Activated T-cell treated with anti-CD3 and anti-CD28 coated beads, Interleukin-2, amount 50 U/mL, for 72 hours (primary cell): Measurements from ENCODE around the gene MEGF11. TPM values are rescaled to one million over a fixed set of nuclear protein-coding genes. Genes with fewer than 3 reads are reported as not detected.
"Not testable (repeated sequence)": the region's sequence is repeated elsewhere in the genome, so short reads cannot be mapped to it uniquely, and the experiment has no call there.

Experiments used
- ATAC-seq, 2 donors: fragments of 150-1000 bp; cut with Tn5 transposase; replicated peaks in 1 of 2; 2 replicates each; pipeline ENCODE4 v1.10.0; 2021; ENCODE audit warnings: moderate library complexity in 2 of 2, mild to moderate bottlenecking in 1 of 2
- DNase-seq, 2 donors: peaks; one replicate each; pipeline ENCODE4 v3.0.0; 2021 to 2022; ENCODE audit warnings: mixed read lengths in 1 of 2
- H3K27ac Mint-ChIP-seq: one replicate; pipeline ENCODE4 v1.8.0; 2022; ENCODE audit warnings: mild to moderate bottlenecking, moderate library complexity, mixed read lengths
- H3K27me3 Mint-ChIP-seq: one replicate; pipeline ENCODE4 v1.8.0; 2022; ENCODE audit warnings: low read depth, mixed read lengths
- H3K36me3 Mint-ChIP-seq, 2 donors: one replicate each; pipeline ENCODE4 v1.8.0; 2022; ENCODE audit warnings: mixed read lengths in 2 of 2, mild to moderate bottlenecking in 1 of 2; ENCODE audit not compliant: insufficient read depth in 2 of 2
- H3K4me1 Mint-ChIP-seq: one replicate; pipeline ENCODE4 v1.8.0; 2022; ENCODE audit warnings: low read depth, mixed read lengths
- H3K4me3 Mint-ChIP-seq, 2 donors: one replicate each; pipeline ENCODE4 v1.8.0; 2022; ENCODE audit warnings: mild to moderate bottlenecking in 2 of 2, mixed read lengths in 2 of 2, moderate library complexity in 2 of 2
- H3K9me3 Mint-ChIP-seq, 2 donors: one replicate each; pipeline ENCODE4 v1.8.0; 2022; ENCODE audit warnings: mixed read lengths in 2 of 2
- total RNA-seq, 2 donors: library from RNA; stranded (reverse); gene quantifications; one replicate each; pipeline ENCODE4 v1.2.3, GENCODE V29; 2022

MEGF11 gene
- total RNA-seq, 2 donors from 2014 or later, result not detected

- Mint-ChIP-seq H3K4me1 (peaks cover 40% of the 10 kb centered on the region), H3K4me3 (peak overlapping the region; percentile 94 to 97), H3K36me3 (peaks cover 8 to 10% of the 10 kb centered on the region in 2 donors), H3K27me3 (no peaks in the 10 kb centered on the region), H3K27ac (peak overlapping the region; percentile 100), H3K9me3 (no peaks in the 10 kb centered on the region)
- DNase-seq (no peak), ATAC-seq (no peak)
These were observed 384.9 kb downstream of the MEGF11 start for GRCh38 chr15:65868546-65869125.

GRCh38 chr15:65867933-65868332 lies 385.6 kb downstream of the MEGF11 start:
- Mint-ChIP-seq H3K4me1 (peaks cover 36% of the 10 kb centered on the region), H3K27ac (peak overlapping the region; percentile 100)
- DNase-seq, H3K27me3 Mint-ChIP-seq, H3K4me3 Mint-ChIP-seq, ATAC-seq, H3K36me3 Mint-ChIP-seq, H3K9me3 Mint-ChIP-seq: not testable (repeated sequence)

GRCh38 chr15:65867244-65867643 lies 386.3 kb downstream of the MEGF11 start:
- H3K27ac Mint-ChIP-seq, result no peak overlapping the region
- peaks cover 8 to 10% of the 10 kb centered on the region in 2 donors for H3K36me3 Mint-ChIP-seq
- DNase-seq, result no peak

GRCh38 chr15:65863106-65863505 lies 390.4 kb downstream of the MEGF11 start:
- ATAC-seq, result no peak
- no peaks in the 10 kb centered on the region for H3K27me3 Mint-ChIP-seq
- H3K36me3 Mint-ChIP-seq, result no peaks in the 10 kb centered on the region
- H3K4me3 Mint-ChIP-seq, result no peak overlapping the region
- no peaks in the 10 kb centered on the region for H3K9me3 Mint-ChIP-seq
- DNase-seq, result no peak
- H3K4me1 Mint-ChIP-seq, result peaks cover 12% of the 10 kb centered on the region
- H3K27ac Mint-ChIP-seq, result no peak overlapping the region

More at GRCh38 chr15:65867244-65867643, 386.3 kb downstream of the MEGF11 start:
- no peak for ATAC-seq
- Mint-ChIP-seq H3K9me3 (no peaks in the 10 kb centered on the region), H3K4me1 (peaks cover 37% of the 10 kb centered on the region), H3K27me3 (no peaks in the 10 kb centered on the region), H3K4me3 (no peak overlapping the region)

GRCh38 chr15:65862682-65863081 lies 390.9 kb downstream of the MEGF11 start:
- no peak overlapping the region for H3K27ac Mint-ChIP-seq
- no peaks in the 10 kb centered on the region for H3K9me3 Mint-ChIP-seq
- no peaks in the 10 kb centered on the region for H3K36me3 Mint-ChIP-seq
- ATAC-seq, result peak; percentile 99
- H3K27me3 Mint-ChIP-seq, result no peaks in the 10 kb centered on the region
- H3K4me3 Mint-ChIP-seq, result peak overlapping the region in 1 of 2 donors; percentile 47
- peak; percentile 71 to 77 for DNase-seq
- H3K4me1 Mint-ChIP-seq, result peaks cover 16% of the 10 kb centered on the region

- Mint-ChIP-seq H3K27ac (no peak overlapping the region), H3K36me3 (no peaks in the 10 kb centered on the region), H3K4me1 (peaks cover 21% of the 10 kb centered on the region), H3K9me3 (no peaks in the 10 kb centered on the region), H3K4me3 (no peak overlapping the region), H3K27me3 (no peaks in the 10 kb centered on the region)
- ATAC-seq (peak in 1 of 2 donors; percentile 20), DNase-seq (no peak)
These were observed 395.7 kb downstream of the MEGF11 start for GRCh38 chr15:65857718-65858402.

- Mint-ChIP-seq H3K4me1 (peaks cover 15% of the 10 kb centered on the region), H3K4me3 (no peak overlapping the region), H3K36me3 (no peaks in the 10 kb centered on the region), H3K27ac (no peak overlapping the region), H3K9me3 (no peaks in the 10 kb centered on the region), H3K27me3 (no peaks in the 10 kb centered on the region)
- ATAC-seq (peak; percentile 80), DNase-seq (peak; percentile 84)
These were observed 396.6 kb downstream of the MEGF11 start for GRCh38 chr15:65856821-65857455.

- Mint-ChIP-seq H3K27ac (no peak overlapping the region), H3K4me3 (no peak overlapping the region), H3K4me1 (peaks cover 6% of the 10 kb centered on the region), H3K36me3 (no peaks in the 10 kb centered on the region), H3K9me3 (no peaks in the 10 kb centered on the region), H3K27me3 (no peaks in the 10 kb centered on the region)
- ATAC-seq (no peak), DNase-seq (no peak)
These were observed 401.6 kb downstream of the MEGF11 start for GRCh38 chr15:65851981-65852380.

- no peak for ATAC-seq
- Mint-ChIP-seq H3K36me3 (no peaks in the 10 kb centered on the region), H3K9me3 (no peaks in the 10 kb centered on the region), H3K27ac (no peak overlapping the region), H3K4me3 (no peak overlapping the region), H3K27me3 (no peaks in the 10 kb centered on the region), H3K4me1 (no peaks in the 10 kb centered on the region)
- DNase-seq, result no peak
These were observed 405.6 kb downstream of the MEGF11 start for GRCh38 chr15:65847989-65848388.

- Mint-ChIP-seq H3K27ac (no peak overlapping the region), H3K4me3 (no peak overlapping the region), H3K9me3 (no peaks in the 10 kb centered on the region), H3K4me1 (no peaks in the 10 kb centered on the region), H3K36me3 (no peaks in the 10 kb centered on the region), H3K27me3 (no peaks in the 10 kb centered on the region)
- DNase-seq, result no peak
- ATAC-seq, result no peak
These were observed 407.6 kb downstream of the MEGF11 start for GRCh38 chr15:65845826-65846519.

Other genes starting within 250 kb of the MEGF11 start
- gene DIS3L, start 39.8 kb upstream of the MEGF11 start, total RNA-seq, result 10 to 100 TPM; 22.2 to 31.5 TPM
- 10 to 100 TPM; 22.9 to 35.8 TPM for gene TIPIN, start 102.9 kb upstream of the MEGF11 start, total RNA-seq
- 10 to 100 TPM; 83.3 to 98.1 TPM for gene MAP2K1, start 133.2 kb upstream of the MEGF11 start, total RNA-seq
- gene SNAPC5, start 244.0 kb upstream of the MEGF11 start, total RNA-seq, result 10 to 100 TPM; 29.9 to 32.2 TPM